ENCODE measurements around the gene AKAP8L. TPM values are rescaled to one million over a fixed set of nuclear protein-coding genes. Genes with fewer than 3 reads are reported as not detected.

AKAP8L gene
- total RNA-seq, 1 donor from 2014 or later, result 163 TPM

DNA sequence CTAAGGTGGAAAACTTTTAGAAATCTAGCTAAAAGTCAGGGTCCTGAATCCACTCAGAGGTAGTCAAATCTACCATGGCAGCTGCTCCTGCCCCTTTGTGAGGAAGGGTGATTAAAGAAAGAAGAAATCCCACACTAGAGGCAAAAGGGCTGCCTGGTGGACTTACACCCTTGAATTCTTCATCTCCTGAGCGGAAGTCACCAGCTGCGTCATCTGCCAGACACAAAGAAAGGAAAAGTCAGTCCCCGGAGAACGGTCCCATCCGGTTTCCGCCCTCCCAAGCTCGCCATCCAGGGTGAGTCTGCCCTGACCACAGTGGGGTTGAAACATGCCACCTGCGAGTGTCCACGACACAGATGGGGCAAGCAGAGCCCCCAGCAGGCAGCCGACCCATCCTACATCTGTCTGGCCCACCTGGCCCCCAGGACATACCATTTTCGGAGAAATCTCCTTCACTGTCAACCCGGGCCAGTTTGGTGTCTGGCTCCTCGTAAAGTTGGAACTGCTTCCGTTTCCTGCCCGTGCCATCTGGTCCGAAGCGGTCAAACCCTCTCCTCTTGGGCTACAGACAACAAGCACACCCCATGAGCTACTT is 46.9 kb downstream of the AKAP8L start:
- DNase-seq (ENCODE audit: low read depth, low spot score), result no peak
- no peak overlapping the region for H3K4me3 Mint-ChIP-seq
- H3K27me3 Mint-ChIP-seq (ENCODE audit: low read depth), result no peaks in the 10 kb centered on the region
- peaks cover 2% of the 10 kb centered on the region for H3K36me3 Mint-ChIP-seq (ENCODE audit: low read depth)
- peaks cover 4% of the 10 kb centered on the region for H3K4me1 Mint-ChIP-seq
- no peak overlapping the region for H3K27ac Mint-ChIP-seq (ENCODE audit: unreplicated experiment)
- no peaks in the 10 kb centered on the region for H3K9me3 Mint-ChIP-seq
- TF ChIP-seq, protein P1, sequence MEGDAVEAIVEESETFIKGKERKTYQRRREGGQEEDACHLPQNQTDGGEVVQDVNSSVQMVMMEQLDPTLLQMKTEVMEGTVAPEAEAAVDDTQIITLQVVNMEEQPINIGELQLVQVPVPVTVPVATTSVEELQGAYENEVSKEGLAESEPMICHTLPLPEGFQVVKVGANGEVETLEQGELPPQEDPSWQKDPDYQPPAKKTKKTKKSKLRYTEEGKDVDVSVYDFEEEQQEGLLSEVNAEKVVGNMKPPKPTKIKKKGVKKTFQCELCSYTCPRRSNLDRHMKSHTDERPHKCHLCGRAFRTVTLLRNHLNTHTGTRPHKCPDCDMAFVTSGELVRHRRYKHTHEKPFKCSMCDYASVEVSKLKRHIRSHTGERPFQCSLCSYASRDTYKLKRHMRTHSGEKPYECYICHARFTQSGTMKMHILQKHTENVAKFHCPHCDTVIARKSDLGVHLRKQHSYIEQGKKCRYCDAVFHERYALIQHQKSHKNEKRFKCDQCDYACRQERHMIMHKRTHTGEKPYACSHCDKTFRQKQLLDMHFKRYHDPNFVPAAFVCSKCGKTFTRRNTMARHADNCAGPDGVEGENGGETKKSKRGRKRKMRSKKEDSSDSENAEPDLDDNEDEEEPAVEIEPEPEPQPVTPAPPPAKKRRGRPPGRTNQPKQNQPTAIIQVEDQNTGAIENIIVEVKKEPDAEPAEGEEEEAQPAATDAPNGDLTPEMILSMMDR (conservative IDR thresholded peaks at IDR 0.05), result no peak

DNA sequence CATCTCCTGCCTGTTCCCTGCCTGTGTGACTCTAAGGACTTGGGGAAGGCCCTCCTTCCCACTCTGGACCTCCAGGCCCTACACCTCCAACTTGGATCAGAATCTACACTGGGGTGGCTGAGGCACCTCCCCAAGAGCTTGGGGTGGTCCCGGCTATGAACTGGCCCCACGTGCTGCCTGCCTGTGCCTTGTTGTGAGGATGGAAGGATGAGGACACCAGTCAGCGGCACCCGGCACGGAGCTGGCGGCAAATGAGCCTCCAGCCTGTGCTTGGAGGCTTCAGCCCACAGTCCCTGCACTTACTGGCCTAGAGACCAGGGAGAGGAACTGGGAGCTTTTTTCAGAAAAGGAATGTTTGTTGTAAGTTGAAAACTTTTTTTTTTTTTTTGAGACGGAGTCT is 47.7 kb downstream of the AKAP8L start:
- H3K27me3 Mint-ChIP-seq (ENCODE audit: low read depth), result no peaks in the 10 kb centered on the region
- peaks cover 2% of the 10 kb centered on the region for H3K36me3 Mint-ChIP-seq (ENCODE audit: low read depth)
- DNase-seq (ENCODE audit: low read depth, low spot score), result no peak
- H3K4me3 Mint-ChIP-seq, result no peak overlapping the region
- H3K9me3 Mint-ChIP-seq, result no peaks in the 10 kb centered on the region
- TF ChIP-seq, protein P1 (conservative IDR thresholded peaks at IDR 0.05), result no peak
- no peak overlapping the region for H3K27ac Mint-ChIP-seq (ENCODE audit: unreplicated experiment)
- H3K4me1 Mint-ChIP-seq, result no peaks in the 10 kb centered on the region

DNA sequence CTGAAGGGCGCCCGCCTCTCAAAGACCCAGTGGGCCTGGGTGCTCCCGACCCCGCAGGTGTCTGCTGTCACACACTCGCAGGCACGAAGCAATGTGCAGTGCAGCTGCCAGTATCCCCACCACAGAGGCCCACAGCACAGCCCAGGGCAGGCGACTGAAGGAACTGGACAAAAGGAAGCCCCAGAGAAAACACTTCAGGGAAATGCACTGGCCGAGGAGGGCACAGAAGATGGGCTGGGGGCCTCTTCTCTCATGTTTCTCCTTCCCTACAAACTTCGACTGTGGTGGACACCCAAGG is 49.2 kb downstream of the AKAP8L start:
- no peak for DNase-seq (ENCODE audit: low read depth, low spot score)
- no peaks in the 10 kb centered on the region for H3K4me1 Mint-ChIP-seq
- no peak overlapping the region for H3K4me3 Mint-ChIP-seq
- H3K9me3 Mint-ChIP-seq, result no peaks in the 10 kb centered on the region
- no peaks in the 10 kb centered on the region for H3K27me3 Mint-ChIP-seq (ENCODE audit: low read depth)
- no peak overlapping the region for H3K27ac Mint-ChIP-seq (ENCODE audit: unreplicated experiment)
- peaks cover 9% of the 10 kb centered on the region for H3K36me3 Mint-ChIP-seq (ENCODE audit: low read depth)
- TF ChIP-seq, protein P1 (conservative IDR thresholded peaks at IDR 0.05), result no peak

DNA sequence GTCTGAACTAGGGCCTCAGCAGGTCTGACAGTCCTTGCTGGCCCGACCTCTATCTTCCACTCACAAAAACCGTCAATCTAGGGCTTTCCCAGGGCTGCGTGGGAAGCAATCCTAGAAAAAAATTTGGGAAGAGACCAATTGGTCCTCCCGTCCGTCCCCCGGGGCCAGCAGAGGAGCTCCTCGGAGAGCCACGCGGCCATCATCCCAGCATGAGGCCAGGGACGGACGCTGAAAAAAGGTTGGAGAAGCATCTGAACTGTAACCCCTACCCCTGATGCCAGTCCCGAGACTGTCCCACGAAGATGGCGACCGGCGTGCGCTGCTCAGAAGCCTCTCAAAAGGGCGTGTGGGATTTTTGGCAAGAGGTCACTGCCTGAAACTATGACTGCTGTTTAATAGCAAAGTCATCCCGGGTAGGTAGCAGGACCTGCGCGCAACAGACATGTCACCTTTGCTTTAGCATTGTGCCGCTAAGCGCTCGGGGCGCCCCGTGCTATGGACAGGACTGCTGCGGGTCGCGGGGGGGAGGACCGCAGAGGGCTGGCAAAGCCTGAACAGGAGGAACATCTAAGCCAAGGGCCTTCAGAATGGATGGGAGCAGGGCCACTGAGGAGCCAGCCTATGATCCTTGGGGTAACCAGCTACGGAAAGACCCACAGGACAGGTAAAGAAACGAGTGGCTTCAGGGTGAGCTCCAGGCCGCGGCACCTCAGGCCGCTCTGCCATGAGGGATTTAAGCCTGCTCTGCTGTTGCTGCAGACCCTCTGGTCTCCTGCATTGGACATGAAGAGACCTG is 49.8 kb downstream of the AKAP8L start:
- DNase-seq (ENCODE audit: low read depth, low spot score), result no peak

DNA sequence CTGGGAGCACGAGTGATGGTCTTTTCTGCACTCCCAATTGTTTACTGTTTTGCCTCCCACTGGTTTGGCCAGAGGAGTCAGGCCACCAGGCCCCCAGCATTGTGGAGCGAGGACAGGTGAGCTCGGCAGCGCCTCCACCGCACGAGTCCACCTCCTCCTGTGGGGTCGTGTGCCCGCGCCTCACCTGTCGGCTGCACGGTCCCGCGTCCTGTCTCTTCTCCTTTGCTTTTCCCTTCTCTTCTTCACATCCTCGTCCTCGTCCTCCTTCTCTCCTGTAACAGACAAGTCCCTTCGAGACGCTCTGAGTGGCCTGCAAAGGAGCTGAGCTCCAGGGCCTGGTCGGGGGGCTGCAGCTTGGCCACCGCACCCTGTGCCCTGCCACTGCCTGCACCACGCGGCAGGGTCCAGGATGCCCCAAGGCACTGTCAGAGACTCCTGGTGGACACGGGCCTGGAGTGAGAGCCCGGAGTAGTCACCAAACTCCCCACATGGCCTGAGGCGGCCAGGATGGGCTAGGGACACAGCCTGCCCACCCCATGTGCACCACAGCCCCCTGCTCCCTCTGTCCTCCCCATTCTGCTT is 50.6 kb downstream of the AKAP8L start:
- no peak for DNase-seq (ENCODE audit: low read depth, low spot score)

More for the DNA sequence above, 49.8 kb downstream of the AKAP8L start:
- peaks cover 9% of the 10 kb centered on the region for H3K36me3 Mint-ChIP-seq (ENCODE audit: low read depth)
- no peaks in the 10 kb centered on the region for H3K9me3 Mint-ChIP-seq
- no peaks in the 10 kb centered on the region for H3K4me1 Mint-ChIP-seq
- H3K4me3 Mint-ChIP-seq, result no peak overlapping the region
- TF ChIP-seq, protein P1 (conservative IDR thresholded peaks at IDR 0.05), result no peak
- no peak overlapping the region for H3K27ac Mint-ChIP-seq (ENCODE audit: unreplicated experiment)
- no peaks in the 10 kb centered on the region for H3K27me3 Mint-ChIP-seq (ENCODE audit: low read depth)

More for the DNA sequence above, 50.6 kb downstream of the AKAP8L start:
- Mint-ChIP-seq H3K9me3 (no peaks in the 10 kb centered on the region), H3K4me3 (no peak overlapping the region), H3K27ac (ENCODE audit: unreplicated experiment) (no peak overlapping the region), H3K4me1 (no peaks in the 10 kb centered on the region), H3K36me3 (ENCODE audit: low read depth) (peaks cover 14% of the 10 kb centered on the region), H3K27me3 (ENCODE audit: low read depth) (no peaks in the 10 kb centered on the region)
- TF ChIP-seq, protein P1 (conservative IDR thresholded peaks at IDR 0.05), result no peak
